HCT116 (cell line): ENCODE measurements around the gene OBSL1. TPM values are rescaled to one million over a fixed set of nuclear protein-coding genes. Genes with fewer than 3 reads are reported as not detected.

Experiments
- ATAC-seq: fragments of 200-7000 bp; cut with Tn5 transposase; 2 replicates; pipeline ENCODE4 v1.9.1; 2020; ENCODE audit warnings: mild to moderate bottlenecking, moderate library complexity
- BruUV-seq: library from RNA; stranded (reverse); fragments of 400-500 nt; replicated peaks from 2 replicates; lab custom pipeline; 2021; lab: Mats Ljungman, UMichigan
- CTCF ChIA-PET: fragments of 300-600 bp; sonication (Branson Sonifier 250); formaldehyde crosslinking; loops from one replicate; lab custom pipeline; 2021; ENCODE audit warnings: antibody characterized with exemption; lab: Charles Lee
- POLR2A ChIA-PET: fragments of 300-600, 350-600 bp; sonication (Branson Sonifier 250); formaldehyde crosslinking; loops from one replicate; lab custom pipeline; 2021; ENCODE audit warnings: antibody characterized with exemption; lab: Charles Lee
- RAD21 ChIA-PET, 2 experiments: fragments of 300-600 bp; sonication (Branson Sonifier 250); formaldehyde crosslinking; loops; one replicate each; lab custom pipeline; 2023; ENCODE audit warnings: low total read pairs in 2 of 2; ENCODE audit not compliant: uncharacterized antibody in 2 of 2, unreplicated experiment in 2 of 2, low non-redundant PET in 1 of 2; lab: Charles Lee
- DNase-seq: peaks from one replicate; pipeline ENCODE4 v3.0.0-alpha.2; 2010; ENCODE audit warnings: low read depth, low spot score
- H2AFZ ChIP-seq: fragments of 200-600 bp; shearing (Covaris generic), sonication (generic); 2 replicates; pipeline ENCODE4 v1.6.1; 2017; ENCODE audit warnings: low read depth, mixed run types, mixed read lengths, antibody characterized with exemption, low read length; ENCODE audit not compliant: poor library complexity, severe bottlenecking
- H3K27ac ChIP-seq: 2 replicates; pipeline ENCODE4 v1.5.1; 2012; ENCODE audit warnings: low read depth, low read length
- H3K27me3 ChIP-seq: fragments of 200-600 bp; sonication (generic); 2 replicates; pipeline ENCODE4 v1.6.1; 2016; ENCODE audit warnings: mixed run types, low read length, mixed read lengths; ENCODE audit not compliant: insufficient read depth
- H3K36me3 ChIP-seq, 2 experiments: fragments of 200-500 bp in 1 of 2; fragments of 200-600 bp in 1 of 2; sonication (Bioruptor generic) in 1 of 2; sonication (generic) in 1 of 2; 2 replicates each; pipeline versions ENCODE4 v1.5.1 to v1.6.1; 2014 to 2016; ENCODE audit warnings: low read length in 2 of 2, inconsistent platforms in 1 of 2, mixed read lengths in 1 of 2, mixed run types in 1 of 2; ENCODE audit not compliant: insufficient read depth in 2 of 2, control insufficient read depth in 1 of 2
- H3K4me1 ChIP-seq, 2 experiments: fragments of 200-600 bp in 1 of 2; sonication (generic) in 1 of 2; 2 replicates each; pipeline versions ENCODE4 v1.5.1 to v1.6.1; 2012 to 2017; ENCODE audit warnings: low read length in 2 of 2, inconsistent platforms in 1 of 2, mild to moderate bottlenecking in 1 of 2, mixed read lengths in 1 of 2, mixed run types in 1 of 2, moderate library complexity in 1 of 2; ENCODE audit not compliant: insufficient read depth in 2 of 2, control insufficient read depth in 1 of 2
- H3K4me2 ChIP-seq: fragments of 200-600 bp; sonication (generic); 2 replicates; pipeline ENCODE4 v1.6.1; 2017; ENCODE audit warnings: mixed run types, low read length, mixed read lengths
- H3K4me3 ChIP-seq, 2 experiments: fragments of 200-600 bp in 1 of 2; sonication (generic) in 1 of 2; replicated peaks in 1 of 2; 2 replicates each; pipeline ENCODE4 v1.5.1; 2011 to 2016; ENCODE audit warnings: low read length in 2 of 2, control low read depth in 1 of 2, low read depth in 1 of 2, mild to moderate bottlenecking in 1 of 2, mixed read lengths in 1 of 2, mixed run types in 1 of 2
- H3K79me2 ChIP-seq: fragments of 200-600 bp; sonication (generic); 2 replicates; pipeline ENCODE4 v1.6.1; 2017; ENCODE audit warnings: mild to moderate bottlenecking, mixed run types, low read length, moderate library complexity, mixed read lengths; ENCODE audit not compliant: insufficient read depth
- H3K9ac ChIP-seq: fragments of 200-600 bp; sonication (generic); 2 replicates; pipeline ENCODE4 v1.6.1; 2016; ENCODE audit warnings: low read length, mixed read lengths
- H3K9me2 ChIP-seq: fragments of 200-600 bp; sonication (generic), shearing (Covaris generic); 2 replicates; pipeline ENCODE4 v1.6.1; 2017; ENCODE audit warnings: mixed run types, mild to moderate bottlenecking, moderate library complexity; ENCODE audit not compliant: insufficient read depth
- H3K9me3 ChIP-seq, 2 experiments: fragments of 200-500 bp in 1 of 2; fragments of 200-600 bp in 1 of 2; sonication (Bioruptor generic) in 1 of 2; sonication (generic) in 1 of 2; 2 replicates each; pipeline ENCODE4 v1.6.1; 2014 to 2017; ENCODE audit warnings: low read length in 2 of 2, mixed read lengths in 2 of 2, inconsistent platforms in 1 of 2, low read depth in 1 of 2, mild to moderate bottlenecking in 1 of 2, mixed run types in 1 of 2, moderate library complexity in 1 of 2; ENCODE audit not compliant: control insufficient read depth in 1 of 2, insufficient read depth in 1 of 2
- H4K20me1 ChIP-seq: fragments of 200-600 bp; sonication (generic), shearing (Covaris generic); 2 replicates; pipeline ENCODE4 v1.6.1; 2017; ENCODE audit warnings: mixed run types, mild to moderate bottlenecking, moderate library complexity; ENCODE audit not compliant: insufficient read depth
- CBX3 ChIP-seq: IDR thresholded peaks from 2 replicates; pipeline ENCODE4 v1.6.1; 2012; ENCODE audit warnings: low read depth
- CEBPB ChIP-seq: IDR thresholded peaks from 2 replicates; pipeline ENCODE4 v1.6.1; 2012; ENCODE audit warnings: low read depth
- EGR1 ChIP-seq: IDR thresholded peaks from 2 replicates; pipeline ENCODE4 v1.6.1; 2012; ENCODE audit warnings: low read depth
- ELF1 ChIP-seq: IDR thresholded peaks from 2 replicates; pipeline ENCODE4 v1.6.1; 2012; ENCODE audit warnings: low read depth, borderline replicate concordance
- EZH2 ChIP-seq: fragments of 200-600 bp; sonication (generic); IDR thresholded peaks from 2 replicates; pipeline ENCODE4 v1.6.1; 2017; ENCODE audit warnings: antibody characterized with exemption, mixed run types
- JUND ChIP-seq: IDR thresholded peaks from 2 replicates; pipeline ENCODE4 v1.6.1; 2012
- POLR2AphosphoS5 ChIP-seq: IDR thresholded peaks from 2 replicates; pipeline ENCODE4 v1.6.1; 2011; ENCODE audit warnings: mild to moderate bottlenecking, low read depth, low read length, moderate library complexity
- SP1 ChIP-seq: IDR thresholded peaks from 2 replicates; pipeline ENCODE4 v1.6.1; 2012; ENCODE audit warnings: low read depth
- SRF ChIP-seq: IDR thresholded peaks from 2 replicates; pipeline ENCODE4 v1.6.1; 2012; ENCODE audit warnings: low read depth
- YY1 ChIP-seq: IDR thresholded peaks from 2 replicates; pipeline ENCODE4 v1.6.1; 2011; ENCODE audit warnings: low read length, low read depth, moderate library complexity, mild to moderate bottlenecking; ENCODE audit not compliant: insufficient replicate concordance; ENCODE audit errors: extremely low read depth
- ZFX ChIP-seq: fragments of 450-650 bp; IDR thresholded peaks from 2 replicates; pipeline ENCODE4 v1.6.1; 2017
- ZNF274 ChIP-seq: fragments of 200-500 bp; sonication (Bioruptor generic); IDR thresholded peaks from 2 replicates; pipeline ENCODE4 v1.6.1; 2014; ENCODE audit warnings: mild to moderate bottlenecking, low read depth, low read length, inconsistent platforms
- intact Hi-C: fragments of 100-400 bp; cut with micrococcal nuclease; formaldehyde crosslinking; loops from 2 replicates; pipeline ENCODE4 v1.10.0; 2022
- total RNA-seq: library from RNA; stranded (reverse); gene quantifications from one replicate; pipeline ENCODE4 v1.2.1, GENCODE V29; 2021; ENCODE audit not compliant: unreplicated experiment
- TF ChIP-seq, protein P1 (sequence below): IDR thresholded peaks from 2 replicates; pipeline ENCODE4 v1.6.1; 2012
- TF ChIP-seq, protein P2 (sequence below): IDR thresholded peaks from 2 replicates; pipeline ENCODE4 v1.6.1; 2011; ENCODE audit warnings: mild to moderate bottlenecking, low read length, moderate library complexity; ENCODE audit not compliant: insufficient replicate concordance; ENCODE audit errors: extremely low read depth
- TF ChIP-seq, protein P3 (sequence below), 3 experiments: fragments of 200-600 bp in 1 of 3; sonication (generic) in 1 of 3; IDR thresholded peaks in 2 of 3; conservative IDR thresholded peaks in 1 of 3; 2 replicates each; pipeline ENCODE4 v1.5.1; 2012 to 2017; ENCODE audit warnings: low read depth in 2 of 3, low read length in 2 of 3, antibody characterized with exemption in 1 of 3, borderline replicate concordance in 1 of 3, control low read depth in 1 of 3, mild to moderate bottlenecking in 1 of 3, mixed read lengths in 1 of 3, mixed run types in 1 of 3, moderate library complexity in 1 of 3; ENCODE audit not compliant: insufficient read depth in 1 of 3
- TF ChIP-seq, protein P4 (sequence below): IDR thresholded peaks from 2 replicates; pipeline ENCODE4 v1.6.1; 2012; ENCODE audit warnings: low read depth
- TF ChIP-seq, protein P5 (sequence below): IDR thresholded peaks from 2 replicates; pipeline ENCODE4 v1.6.1; 2012

Gene OBSL1
- total RNA-seq, 1 experiment from 2014 or later, result 45.2 TPM

DNA sequence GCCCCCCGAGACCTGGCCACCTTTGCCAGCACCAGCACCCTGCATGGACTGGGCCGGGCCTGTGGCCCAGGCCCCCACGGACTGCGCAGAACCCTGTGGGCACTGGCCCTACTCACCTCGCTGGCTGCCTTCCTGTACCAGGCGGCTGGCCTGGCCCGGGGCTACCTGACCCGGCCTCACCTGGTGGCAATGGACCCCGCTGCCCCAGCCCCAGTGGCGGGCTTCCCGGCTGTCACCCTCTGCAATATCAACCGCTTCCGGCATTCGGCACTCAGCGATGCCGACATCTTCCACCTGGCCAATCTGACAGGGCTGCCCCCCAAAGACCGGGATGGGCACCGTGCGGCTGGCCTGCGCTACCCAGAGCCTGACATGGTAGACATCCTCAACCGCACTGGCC lies 56.5 kb downstream of the OBSL1 start:
- Histone ChIP-seq H3K4me2 (no peak overlapping the region), H4K20me1 (no peaks in the 10 kb centered on the region), H3K4me3 (no peak overlapping the region), H3K9me3 (no peaks in the 10 kb centered on the region), H3K27me3 (no peaks in the 10 kb centered on the region), H2AFZ (no peak overlapping the region), H3K9me2 (no peaks in the 10 kb centered on the region), H3K4me1 (peaks cover under 1 to 29% of the 10 kb centered on the region in 2 experiments), H3K9ac (no peak overlapping the region), H3K27ac (no peak overlapping the region), H3K36me3 (no peaks in the 10 kb centered on the region), H3K79me2 (no peaks in the 10 kb centered on the region)
- POLR2A ChIA-PET, result no interaction called here
- intact Hi-C loops, result no loop called here
- CTCF ChIA-PET, result no interaction called here
- BruUV-seq, result no TSS peak
- ATAC-seq (no peak), DNase-seq (no peak)
- no peak for TF ChIP-seq JUND
- TF ChIP-seq, protein P1, sequence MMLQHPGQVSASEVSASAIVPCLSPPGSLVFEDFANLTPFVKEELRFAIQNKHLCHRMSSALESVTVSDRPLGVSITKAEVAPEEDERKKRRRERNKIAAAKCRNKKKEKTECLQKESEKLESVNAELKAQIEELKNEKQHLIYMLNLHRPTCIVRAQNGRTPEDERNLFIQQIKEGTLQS, result no peak
- TF ChIP-seq, protein P2, sequence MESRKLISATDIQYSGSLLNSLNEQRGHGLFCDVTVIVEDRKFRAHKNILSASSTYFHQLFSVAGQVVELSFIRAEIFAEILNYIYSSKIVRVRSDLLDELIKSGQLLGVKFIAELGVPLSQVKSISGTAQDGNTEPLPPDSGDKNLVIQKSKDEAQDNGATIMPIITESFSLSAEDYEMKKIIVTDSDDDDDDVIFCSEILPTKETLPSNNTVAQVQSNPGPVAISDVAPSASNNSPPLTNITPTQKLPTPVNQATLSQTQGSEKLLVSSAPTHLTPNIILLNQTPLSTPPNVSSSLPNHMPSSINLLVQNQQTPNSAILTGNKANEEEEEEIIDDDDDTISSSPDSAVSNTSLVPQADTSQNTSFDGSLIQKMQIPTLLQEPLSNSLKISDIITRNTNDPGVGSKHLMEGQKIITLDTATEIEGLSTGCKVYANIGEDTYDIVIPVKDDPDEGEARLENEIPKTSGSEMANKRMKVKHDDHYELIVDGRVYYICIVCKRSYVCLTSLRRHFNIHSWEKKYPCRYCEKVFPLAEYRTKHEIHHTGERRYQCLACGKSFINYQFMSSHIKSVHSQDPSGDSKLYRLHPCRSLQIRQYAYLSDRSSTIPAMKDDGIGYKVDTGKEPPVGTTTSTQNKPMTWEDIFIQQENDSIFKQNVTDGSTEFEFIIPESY, result no peak
- TF ChIP-seq POLR2AphosphoS5, result no peak
- TF ChIP-seq, protein P3, sequence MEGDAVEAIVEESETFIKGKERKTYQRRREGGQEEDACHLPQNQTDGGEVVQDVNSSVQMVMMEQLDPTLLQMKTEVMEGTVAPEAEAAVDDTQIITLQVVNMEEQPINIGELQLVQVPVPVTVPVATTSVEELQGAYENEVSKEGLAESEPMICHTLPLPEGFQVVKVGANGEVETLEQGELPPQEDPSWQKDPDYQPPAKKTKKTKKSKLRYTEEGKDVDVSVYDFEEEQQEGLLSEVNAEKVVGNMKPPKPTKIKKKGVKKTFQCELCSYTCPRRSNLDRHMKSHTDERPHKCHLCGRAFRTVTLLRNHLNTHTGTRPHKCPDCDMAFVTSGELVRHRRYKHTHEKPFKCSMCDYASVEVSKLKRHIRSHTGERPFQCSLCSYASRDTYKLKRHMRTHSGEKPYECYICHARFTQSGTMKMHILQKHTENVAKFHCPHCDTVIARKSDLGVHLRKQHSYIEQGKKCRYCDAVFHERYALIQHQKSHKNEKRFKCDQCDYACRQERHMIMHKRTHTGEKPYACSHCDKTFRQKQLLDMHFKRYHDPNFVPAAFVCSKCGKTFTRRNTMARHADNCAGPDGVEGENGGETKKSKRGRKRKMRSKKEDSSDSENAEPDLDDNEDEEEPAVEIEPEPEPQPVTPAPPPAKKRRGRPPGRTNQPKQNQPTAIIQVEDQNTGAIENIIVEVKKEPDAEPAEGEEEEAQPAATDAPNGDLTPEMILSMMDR (IDR thresholded peaks at IDR 0.05 in 2 of 3, conservative IDR thresholded peaks at IDR 0.05 in 1 of 3; ENCODE audit: borderline replicate concordance in 1 of 3, insufficient read depth in 1 of 3, low read depth in 2 of 3, low read length in 2 of 3), result no peak
- TF ChIP-seq CEBPB, result no peak
- TF ChIP-seq SP1, result no peak
- no peak for TF ChIP-seq EGR1
- no peak for TF ChIP-seq YY1
- no peak for TF ChIP-seq EZH2
- TF ChIP-seq SRF, result no peak
- no peak for TF ChIP-seq ELF1
- TF ChIP-seq, protein P4, sequence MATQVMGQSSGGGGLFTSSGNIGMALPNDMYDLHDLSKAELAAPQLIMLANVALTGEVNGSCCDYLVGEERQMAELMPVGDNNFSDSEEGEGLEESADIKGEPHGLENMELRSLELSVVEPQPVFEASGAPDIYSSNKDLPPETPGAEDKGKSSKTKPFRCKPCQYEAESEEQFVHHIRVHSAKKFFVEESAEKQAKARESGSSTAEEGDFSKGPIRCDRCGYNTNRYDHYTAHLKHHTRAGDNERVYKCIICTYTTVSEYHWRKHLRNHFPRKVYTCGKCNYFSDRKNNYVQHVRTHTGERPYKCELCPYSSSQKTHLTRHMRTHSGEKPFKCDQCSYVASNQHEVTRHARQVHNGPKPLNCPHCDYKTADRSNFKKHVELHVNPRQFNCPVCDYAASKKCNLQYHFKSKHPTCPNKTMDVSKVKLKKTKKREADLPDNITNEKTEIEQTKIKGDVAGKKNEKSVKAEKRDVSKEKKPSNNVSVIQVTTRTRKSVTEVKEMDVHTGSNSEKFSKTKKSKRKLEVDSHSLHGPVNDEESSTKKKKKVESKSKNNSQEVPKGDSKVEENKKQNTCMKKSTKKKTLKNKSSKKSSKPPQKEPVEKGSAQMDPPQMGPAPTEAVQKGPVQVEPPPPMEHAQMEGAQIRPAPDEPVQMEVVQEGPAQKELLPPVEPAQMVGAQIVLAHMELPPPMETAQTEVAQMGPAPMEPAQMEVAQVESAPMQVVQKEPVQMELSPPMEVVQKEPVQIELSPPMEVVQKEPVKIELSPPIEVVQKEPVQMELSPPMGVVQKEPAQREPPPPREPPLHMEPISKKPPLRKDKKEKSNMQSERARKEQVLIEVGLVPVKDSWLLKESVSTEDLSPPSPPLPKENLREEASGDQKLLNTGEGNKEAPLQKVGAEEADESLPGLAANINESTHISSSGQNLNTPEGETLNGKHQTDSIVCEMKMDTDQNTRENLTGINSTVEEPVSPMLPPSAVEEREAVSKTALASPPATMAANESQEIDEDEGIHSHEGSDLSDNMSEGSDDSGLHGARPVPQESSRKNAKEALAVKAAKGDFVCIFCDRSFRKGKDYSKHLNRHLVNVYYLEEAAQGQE, result no peak
- TF ChIP-seq CBX3, result no peak
- TF ChIP-seq, protein P5, sequence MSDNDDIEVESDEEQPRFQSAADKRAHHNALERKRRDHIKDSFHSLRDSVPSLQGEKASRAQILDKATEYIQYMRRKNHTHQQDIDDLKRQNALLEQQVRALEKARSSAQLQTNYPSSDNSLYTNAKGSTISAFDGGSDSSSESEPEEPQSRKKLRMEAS, result no peak
- TF ChIP-seq ZNF274, result no peak
- TF ChIP-seq ZFX, result no peak
- RAD21 ChIA-PET, result no interaction called here
